HG02840 (cell line): Measurements from ENCODE around the gene MGST2.
A peak's percentile ranks its signal among the peaks of the same experiment; 100 is the strongest.
"Not testable (repeated sequence)": the region's sequence is repeated elsewhere in the genome, so short reads cannot be mapped to it uniquely, and the experiment has no call there.

Experiments used
- ATAC-seq: cut with Tn5 transposase; IDR thresholded peaks from one replicate; pipeline ENCODE4 v1.9.1; 2021; ENCODE audit warnings: mild to moderate bottlenecking, moderate library complexity, moderate number of reproducible peaks; ENCODE audit not compliant: unreplicated experiment, low FRiP score

MGST2 gene

DNA sequence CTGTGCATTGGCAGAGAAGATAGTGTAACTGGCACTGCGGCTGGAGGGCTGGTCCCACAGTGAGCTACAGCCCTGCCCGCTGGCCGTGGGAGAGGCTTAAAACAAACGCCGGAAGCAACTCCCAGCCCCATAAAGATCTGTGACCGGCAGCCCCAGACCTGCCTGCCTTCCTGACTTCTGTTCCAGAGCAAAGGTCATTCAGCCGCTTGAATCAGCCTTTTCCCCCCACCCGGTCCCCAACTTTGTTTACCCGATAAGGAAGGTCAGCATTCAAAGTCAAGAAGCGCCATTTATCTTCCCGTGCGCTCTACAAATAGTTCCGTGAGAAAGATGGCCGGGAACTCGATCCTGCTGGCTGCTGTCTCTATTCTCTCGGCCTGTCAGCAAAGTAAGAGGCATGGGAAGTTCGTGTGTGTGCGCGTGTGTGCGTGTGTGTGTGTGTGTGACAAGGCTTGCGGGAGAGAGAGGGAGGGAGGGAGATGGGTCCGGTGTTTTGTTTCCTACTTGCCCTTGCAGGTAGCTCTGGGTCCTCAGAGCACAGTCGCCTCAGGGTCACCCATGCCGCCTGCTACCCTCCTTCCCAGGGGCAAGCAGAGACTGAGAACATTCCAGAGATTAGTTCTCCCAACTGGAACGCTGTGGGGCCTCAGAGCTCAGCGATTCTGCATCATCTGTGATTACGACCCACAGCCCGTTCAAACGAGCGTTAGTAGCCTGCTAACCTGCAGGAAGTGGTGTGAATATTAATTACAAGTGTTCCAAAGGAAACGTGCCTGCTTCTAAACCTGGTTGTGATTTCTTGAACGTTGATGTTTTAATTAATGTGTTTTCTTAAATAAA, at the start of gene MGST2:
TSS of gene MGST2 (plus strand) at position 130 of the 840 bp plus-strand sequence. CDS start at position 331, 201 bp downstream.
- peak; percentile 81 for ATAC-seq

DNA sequence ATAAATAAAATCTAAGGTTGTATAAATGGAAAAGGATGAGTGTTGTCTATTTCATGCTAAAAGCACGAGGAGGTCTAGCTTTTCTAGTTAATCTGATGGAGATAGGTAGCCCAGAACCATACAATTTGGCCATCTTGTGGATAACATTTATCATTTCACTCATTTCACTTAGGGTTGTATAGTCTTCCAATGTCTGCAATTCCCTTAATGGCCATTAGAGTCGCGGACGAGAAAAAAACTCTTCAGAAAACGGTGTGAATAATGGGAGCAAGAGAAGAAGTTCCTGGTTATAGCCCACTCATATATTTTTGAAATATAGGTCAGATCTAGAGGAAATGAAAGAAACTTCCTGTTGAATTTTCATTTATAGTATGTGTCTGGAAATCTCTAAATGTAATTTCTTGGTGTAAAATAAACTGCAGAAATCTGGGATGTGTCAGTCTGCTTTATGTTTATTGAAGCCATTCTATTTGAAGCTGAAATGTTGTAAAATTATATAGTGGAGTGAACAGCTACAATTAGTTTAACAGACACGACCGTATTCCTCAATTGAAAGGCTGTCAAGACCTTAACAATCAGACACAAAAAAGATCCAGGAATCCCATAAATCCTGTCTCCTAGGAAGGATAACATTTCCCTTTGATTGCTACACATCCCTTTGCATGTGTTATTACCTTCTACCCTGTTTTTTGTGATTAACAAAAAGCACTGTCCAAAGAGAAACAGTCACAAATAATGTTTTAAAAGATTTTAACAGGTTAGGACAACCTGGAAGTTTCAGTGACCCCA, 47.7 kb upstream of the MGST2 start:
- no peak for ATAC-seq

DNA sequence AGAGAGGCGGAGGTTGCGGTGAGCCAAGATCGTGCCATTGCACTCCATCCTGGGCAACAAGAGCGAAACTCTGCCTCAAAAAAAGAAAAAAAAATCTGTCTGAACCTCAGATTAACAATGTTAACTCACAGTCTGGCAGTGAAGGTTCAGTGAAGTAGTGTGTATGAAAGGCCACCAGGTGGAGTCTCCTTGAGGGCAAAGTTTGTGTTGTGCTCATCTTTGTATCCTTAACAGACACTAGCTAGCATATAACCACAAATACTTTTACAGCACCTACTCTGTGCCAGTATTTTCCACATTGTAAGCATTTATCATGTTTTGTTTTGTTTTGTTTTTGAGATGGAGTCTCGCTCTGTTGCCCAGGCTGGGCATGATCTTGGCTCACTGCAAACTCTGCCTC, 46.0 kb upstream of the MGST2 start:
- no peak for ATAC-seq

DNA sequence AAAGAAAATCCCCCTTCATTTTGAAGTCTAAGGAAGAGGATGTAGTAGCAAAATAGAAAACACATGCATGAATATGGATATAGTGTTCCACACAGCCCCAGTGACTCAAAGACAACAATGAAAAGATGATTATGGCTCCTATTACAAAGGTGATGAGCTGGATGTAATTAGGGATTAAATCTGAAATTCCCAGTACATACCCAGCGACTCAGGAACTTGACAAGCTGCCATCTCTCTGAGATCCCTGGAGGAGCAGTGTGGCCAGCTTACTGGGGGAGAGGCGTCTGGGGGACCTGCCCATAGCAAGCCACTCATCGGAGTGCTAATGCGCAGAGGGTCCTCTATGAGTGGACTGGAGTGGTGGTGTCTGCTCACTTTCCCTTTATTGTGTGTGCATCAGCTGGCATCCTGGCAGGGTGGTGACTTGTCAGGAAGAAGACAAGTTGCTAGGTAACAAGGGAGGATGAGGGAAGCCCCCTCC, 42.7 kb upstream of the MGST2 start:
- ATAC-seq: no peak

DNA sequence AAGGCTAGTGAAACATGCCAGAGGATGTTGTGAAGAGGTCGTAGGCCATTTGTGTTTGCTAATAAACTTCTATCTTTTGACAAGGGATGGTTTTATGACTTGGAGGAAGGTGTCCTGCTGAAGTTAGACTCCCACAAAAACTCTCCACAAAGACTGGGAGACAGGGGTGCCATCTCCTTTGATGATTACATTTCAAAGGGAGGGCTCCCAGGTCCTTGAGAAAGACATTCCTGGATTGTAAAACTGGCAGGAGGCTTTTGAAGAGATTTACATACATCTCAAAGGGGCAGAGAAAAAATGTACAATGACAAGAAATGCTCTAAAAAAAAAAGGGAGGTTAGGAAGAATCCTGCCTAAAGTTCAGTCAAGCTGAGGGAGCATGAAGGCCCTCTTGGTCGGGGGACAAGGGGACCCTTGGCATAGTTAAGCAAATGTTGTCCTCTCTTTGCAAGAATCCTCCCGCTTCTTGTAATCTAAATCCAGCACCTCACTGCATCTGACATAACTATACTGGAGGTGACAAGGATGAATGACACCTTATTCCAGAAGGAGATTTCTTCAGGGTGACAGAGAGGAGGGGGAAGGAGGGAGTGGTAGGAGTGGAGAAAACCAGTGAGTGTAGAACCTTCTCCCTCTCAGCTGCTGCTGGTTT, 41.1 kb upstream of the MGST2 start:
- ATAC-seq: no peak

DNA sequence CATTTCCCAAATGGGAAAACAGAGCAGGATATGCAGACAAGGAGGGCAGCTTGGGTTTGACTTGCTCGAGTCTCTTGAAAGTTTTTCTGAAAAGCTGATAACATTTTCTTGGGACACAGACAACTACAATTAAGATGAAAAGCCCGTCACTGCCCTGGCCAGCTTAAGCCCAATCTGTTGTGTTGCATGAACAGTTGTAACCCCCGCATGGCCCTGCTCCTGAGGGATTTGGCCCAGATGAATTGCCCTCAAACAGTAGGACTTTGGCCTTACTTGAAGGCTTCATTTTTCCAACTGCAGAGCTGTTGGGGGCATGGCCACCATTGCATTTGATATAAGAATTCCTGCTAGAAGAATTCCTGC, 40.5 kb upstream of the MGST2 start:
- no peak for ATAC-seq

DNA sequence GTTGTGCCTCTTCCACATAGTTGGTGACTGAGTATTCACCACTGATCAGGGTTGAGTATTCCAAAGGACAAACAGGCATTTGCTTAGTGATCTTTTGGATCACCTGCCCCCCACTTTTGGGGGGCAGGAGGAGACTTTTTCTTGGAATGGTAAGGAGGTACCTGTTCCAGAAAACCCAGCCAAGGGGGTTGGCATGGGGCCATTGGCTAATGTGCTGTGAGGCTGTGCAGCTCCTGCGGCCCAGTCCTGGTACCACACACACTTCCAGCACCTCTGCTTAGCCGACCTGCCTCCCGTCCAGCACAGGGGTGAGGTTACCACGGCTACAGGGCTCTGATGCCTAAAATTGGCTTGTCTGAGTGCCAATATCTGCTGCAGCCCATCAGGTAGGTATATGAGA, 40.1 kb upstream of the MGST2 start:
- ATAC-seq: no peak

DNA sequence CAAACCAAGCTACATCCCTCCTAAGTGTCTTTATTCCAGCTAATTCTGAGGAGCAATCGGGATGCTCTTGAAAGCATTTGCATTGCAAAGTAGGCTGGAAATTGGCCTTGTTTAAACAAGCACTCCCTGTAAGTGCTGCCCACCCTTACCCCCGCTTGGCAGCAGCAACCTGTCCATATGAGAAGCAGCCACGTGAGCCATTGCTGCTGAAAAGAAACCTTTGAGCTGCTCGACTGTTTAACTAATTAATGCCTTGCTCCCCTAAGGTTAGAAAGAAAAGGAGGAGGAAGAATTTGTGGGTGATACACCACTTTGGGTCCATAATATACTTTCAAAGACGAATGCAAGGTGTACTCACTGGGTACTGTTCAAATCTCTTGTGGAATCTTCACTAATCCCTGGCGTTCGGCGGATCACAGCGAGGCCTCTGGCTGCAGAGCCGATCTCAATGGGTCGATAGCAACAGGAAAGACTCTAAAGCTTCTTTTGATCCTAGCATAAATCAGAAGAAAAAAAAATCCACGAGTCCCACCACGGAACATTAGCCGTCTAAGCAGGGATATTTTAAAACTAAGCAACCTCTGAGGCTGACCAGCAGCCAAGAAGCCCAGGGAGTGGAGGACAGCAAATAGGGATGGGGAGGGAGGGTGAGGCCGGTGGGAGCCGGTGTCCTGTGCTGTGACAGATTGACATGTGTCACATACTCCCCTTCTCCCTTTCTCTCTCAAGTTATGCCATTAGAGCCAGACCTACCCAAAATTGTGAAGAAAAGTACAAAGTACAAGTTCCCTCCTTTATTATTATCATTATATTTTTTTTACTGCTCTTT, 37.2 kb upstream of the MGST2 start:
- ATAC-seq: no peak

DNA sequence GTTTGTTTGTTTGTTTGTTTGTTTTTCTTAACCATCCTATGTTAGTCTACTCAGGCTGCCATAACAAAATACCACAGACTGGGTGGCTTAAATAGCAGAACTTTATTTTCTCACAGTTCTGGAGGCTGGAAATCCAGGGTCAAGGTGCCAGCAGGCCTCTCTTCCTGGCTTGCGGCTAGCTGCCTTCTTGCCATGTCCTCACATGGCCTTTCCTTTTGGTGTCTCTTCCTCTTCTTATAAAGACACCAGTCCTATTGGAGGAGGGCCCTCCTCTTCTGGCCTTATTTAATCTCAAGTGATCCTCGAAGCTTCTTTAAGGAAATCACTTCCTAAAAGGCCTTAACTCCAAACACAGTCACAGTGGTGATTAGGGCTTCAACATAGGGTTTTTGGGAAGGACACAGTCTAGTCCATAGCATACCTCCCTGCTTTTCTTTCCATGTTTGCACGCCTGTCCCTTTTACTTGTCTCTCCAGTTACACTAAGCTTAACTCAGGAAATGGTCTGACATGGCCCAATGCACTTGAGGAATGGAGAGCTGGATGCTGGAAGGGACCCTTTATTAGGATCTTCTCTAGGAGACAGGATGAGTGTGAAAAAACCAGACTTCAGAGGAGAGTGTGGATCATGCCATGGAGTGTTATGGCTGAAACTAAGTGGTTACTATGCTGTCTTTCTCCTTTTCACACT, 36.0 kb upstream of the MGST2 start:
- ATAC-seq: no peak

DNA sequence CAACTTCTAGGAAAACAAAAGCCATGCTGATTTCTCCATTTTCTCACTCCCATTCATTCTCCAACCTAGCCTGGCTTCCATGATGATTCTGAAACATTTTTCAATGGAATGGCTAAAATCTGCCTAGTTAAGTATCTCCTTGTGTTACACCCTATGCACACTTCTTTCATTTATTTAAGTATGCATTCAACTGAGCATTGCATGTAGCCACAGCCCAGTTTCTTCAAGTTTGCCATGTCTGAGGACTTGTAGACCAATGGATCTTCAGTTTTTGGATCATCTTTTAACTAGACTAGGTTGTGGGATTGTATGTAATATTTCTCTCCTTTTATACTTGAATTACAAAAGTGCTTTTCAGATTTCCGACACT, 35.5 kb upstream of the MGST2 start:
- ATAC-seq: no peak

DNA sequence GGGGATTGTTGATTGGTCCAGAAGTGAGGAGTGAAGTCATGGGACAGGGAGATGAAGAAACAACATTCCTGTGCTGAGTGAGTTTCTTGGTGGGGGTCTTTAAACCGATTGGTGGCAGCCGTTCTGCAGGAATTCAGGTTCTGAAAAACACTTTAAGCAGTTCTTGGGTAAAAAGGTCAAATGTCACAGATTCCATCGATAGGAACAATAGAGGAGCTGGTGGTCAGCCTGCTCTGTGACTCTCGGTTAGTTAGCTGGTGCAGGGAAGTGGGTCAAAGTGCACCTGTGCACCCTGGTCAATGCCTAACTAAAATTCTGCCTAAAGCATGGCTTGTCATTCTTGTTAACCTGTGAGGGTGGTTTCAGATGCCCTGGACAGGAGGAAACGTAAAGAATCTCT, 34.6 kb upstream of the MGST2 start:
- ATAC-seq: no peak

DNA sequence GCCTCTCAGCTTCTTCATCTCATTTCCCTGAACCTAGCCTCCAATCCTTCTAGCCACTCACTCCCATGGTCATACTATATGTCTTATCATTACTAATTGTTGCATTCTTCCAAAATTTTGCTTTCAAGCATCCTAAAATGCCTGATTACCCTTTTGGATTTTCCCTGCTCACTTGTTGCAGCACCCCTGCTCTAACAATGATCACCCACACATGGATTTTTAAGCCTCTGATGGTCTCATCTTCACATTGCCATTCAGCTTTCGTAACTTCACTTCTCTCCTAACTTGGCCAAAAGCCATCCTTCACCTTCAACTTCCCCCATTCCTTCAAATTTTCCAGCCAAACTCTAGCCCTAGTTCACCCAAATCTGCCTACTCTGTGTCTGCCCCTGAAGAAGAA, 33.8 kb upstream of the MGST2 start:
- ATAC-seq: no peak

DNA sequence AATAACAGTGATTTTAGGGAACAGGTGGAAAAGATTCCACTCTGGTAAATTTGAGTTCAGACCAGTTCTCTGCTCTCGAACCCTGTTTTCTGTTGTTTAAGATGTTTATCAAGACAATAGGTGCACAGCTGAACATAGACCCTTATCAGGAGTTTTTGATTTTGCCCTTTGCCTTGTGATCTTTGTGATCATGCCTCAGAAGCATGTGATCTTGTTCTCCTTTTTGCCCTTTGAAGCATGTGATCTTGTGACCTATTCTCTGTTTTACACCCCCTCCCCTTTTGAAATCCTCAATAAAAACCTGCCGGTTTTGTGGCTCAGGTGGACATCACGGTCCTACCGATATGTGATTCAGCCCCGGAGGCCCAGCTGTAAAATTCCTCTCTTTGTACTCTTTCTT, 32.9 kb upstream of the MGST2 start:
- ATAC-seq: not testable (repeated sequence)

DNA sequence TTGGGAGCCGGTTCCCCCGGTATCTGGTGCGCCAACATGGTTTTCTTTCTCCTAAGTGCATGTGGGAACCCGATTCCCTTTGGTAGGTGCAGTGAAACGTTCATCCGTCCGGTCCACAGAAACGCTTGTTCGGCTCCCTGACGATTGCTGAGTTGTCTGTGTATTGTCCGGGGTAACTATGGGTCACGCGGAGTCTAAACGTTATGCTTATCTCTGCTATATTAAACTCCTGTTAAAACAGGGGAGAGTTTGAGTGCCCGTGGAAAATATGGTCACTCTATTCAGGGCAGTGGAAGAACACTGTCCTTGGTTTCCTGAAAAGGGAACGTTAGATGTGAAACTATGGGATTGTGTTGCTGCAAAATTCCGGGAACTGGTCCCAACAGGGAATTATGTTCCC, 32.4 kb upstream of the MGST2 start:
- ATAC-seq: no peak

DNA sequence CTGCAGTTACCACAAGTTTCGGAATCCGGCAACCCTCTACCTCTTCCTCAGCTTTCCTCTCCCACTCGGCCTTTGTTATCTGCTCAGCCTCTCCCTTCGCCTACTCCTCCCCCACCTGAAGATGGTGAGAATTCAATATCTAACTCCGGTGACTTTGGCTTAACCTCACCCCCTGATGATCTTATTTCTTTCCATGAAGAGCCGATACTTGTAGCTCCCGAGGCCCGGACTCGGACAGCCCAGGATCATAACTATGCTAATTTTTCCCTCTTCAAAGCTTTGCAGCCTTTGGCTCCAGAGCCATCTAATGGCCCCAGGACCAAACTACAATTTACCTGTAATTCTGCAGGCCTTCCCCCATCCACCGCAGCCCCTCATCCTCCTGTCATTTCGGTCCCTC, 32.0 kb upstream of the MGST2 start:
- no peak for ATAC-seq

DNA sequence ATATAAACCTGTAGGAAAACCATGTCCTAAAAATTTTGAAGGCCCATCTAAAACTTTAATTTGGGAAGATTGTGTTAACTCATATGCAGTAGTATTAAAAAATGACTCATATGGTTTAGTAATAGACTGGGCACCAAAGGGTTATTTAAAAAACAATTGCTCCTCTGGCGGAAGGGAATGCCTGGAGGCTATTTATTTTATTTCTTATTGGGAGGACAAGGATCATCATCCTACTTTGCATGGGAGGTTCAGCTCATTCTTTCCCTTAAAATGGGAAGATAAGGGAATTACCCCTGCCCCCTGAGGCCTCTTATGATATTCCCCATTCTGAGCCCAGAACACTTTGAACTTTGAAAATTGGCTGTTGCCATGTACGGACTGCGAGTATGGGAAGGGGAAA, 29.7 kb upstream of the MGST2 start:
- ATAC-seq: no peak

DNA sequence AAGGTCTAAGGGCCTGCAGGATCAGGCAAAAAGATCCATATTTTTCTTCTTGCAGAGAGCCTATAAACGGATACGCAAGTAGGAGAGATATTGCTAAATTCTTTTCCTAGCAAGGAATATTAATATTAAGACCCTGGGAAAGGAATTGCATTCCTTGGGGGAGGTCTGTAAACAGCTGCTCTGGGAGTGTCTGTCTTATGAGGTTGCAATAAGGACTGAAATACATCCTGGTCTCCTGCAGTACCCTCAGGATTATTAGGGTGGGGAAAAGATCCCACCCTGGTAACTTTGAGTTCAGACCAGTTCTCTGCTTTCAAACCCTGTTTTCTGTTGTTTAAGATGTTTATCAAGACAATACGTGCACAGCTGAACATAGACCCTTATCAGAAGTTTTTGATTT, 27.3 kb upstream of the MGST2 start:
- not testable (repeated sequence) for ATAC-seq

DNA sequence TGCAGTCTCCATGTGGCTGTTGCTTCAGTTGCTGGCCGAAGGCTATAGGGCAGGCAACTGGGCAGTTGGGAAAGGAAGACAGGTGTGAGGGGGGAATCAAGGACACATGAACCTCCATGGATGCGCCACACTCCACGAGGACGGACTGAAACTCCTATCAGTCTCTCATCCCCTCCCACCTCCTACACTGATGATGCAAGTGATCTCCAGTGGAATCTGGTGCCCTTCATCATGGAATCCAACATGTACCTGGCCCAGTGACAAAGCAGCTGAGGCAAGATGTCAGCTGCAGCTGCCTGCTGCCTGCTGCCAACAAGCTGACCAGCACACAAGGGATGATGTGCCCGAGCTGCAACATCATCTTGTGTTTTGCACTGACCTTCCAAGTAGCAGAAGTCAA, 26.0 kb upstream of the MGST2 start:
- no peak for ATAC-seq

DNA sequence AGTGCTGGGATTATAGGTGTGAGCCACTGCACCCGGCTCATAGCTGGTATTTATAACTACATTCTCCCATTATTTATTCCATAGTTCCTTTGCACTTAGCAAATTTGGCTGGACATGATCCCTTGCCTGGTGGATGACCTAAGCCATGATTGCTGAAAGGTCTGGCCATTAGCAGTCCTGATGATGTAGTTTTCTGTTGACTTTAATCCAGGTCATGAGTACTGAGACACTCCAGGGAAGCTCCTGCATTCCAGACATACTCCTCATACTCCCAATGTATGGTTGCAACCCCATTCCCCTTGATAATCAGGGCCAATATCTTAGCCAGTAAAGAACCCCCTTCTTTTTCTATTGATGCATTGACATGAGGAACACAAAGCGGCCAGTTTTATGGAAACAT, 24.4 kb upstream of the MGST2 start:
- ATAC-seq: no peak

DNA sequence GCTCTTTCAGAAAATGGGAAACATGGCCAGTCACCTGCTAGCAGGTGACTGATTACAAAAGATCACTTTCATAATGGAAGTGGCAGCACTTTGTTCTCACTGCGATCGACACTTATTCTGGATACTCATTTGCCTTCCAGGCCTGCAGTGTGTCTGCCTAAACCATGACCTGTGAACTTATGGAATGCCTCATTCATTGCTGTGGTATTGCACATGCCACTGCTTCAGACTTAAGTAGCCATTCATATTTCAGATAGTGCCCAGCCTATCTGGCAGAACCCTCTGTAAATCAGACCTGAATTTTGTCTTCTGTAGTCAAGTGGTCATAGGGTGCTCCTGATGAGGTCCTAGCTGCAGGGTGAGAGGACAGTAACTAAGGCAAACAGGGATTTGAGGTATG, 23.3 kb upstream of the MGST2 start:
- no peak for ATAC-seq
